Measurements from ENCODE around the gene RASL11A.
"Not testable (repeated sequence)": the region's sequence is repeated elsewhere in the genome, so short reads cannot be mapped to it uniquely, and the experiment has no call there.

RASL11A gene

DNA sequence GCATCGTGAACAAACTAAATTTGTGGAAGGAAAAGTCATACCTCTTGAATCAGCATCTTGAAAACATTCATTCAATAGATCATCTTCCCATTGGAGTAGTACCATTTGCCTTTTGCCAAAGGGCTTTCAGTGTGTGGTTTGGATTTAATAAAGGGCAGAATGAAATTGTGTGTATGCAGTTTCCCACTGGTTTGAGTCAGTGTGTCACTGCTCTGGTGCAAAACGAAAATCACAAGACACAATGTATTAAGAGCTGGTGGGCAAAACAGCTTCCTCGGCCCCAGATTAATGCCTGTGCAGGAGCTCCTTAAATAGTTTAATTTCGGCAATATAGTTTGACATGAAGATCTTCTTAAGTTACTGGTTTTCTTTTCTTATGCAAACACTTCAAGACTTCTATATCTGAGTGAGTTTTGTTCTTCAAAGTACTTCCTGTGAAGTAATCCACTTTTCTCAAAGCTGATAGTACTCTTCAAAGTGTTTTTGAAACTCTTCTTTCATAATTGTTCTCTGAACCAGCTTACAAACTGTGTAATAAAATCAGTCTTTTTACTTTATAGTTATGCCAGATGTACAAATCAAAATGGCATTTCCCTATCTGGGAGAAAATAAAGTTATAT lies 32.1 kb downstream of the RASL11A start:
- no peak for FAIRE-seq

- no peak for FAIRE-seq
Observed at GRCh38 chr13:27304099-27304498, 33.5 kb downstream of the RASL11A start.

- no peak for FAIRE-seq
Observed at GRCh38 chr13:27304611-27305010, 34.0 kb downstream of the RASL11A start.

DNA sequence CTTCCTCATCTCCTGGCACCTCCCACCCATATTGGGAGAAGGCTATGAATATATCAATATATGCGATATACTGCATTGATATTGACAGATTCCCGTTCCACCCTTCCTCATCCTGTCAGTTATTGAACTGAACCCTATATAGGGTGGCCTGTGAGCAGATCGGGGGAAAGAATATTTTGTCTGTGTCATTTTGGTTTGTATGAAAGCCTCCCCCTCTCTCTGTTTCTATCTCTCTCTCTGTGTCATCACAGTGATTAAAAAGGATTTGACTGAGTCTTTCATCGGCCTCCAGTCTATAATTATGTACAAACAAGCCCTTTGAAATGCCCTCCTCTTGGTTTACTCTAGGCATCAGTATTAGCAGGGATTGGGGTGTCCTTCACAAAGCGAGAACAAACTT lies 35.7 kb downstream of the RASL11A start:
- no peak for FAIRE-seq

DNA sequence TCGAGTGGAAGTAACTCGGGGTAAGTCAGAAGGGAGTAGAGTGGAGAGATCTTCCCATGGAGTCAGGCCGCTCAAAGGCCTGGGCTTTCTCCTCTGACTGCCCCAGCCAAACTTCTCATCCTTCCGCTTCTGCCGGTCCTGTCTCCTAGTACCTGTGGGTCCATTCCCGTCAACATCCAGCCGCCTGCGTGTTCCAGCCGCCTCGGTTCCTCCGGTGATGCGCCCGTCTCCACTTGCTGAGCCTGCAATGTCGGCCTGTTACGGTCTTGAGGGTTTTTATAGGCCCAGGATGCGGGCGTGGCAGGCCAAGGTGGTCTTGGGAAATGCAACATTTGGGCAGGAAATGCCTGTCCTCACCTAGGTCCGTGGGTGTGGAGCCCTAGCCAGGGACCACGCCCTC lies 38.3 kb downstream of the RASL11A start:
- no peak for FAIRE-seq

DNA sequence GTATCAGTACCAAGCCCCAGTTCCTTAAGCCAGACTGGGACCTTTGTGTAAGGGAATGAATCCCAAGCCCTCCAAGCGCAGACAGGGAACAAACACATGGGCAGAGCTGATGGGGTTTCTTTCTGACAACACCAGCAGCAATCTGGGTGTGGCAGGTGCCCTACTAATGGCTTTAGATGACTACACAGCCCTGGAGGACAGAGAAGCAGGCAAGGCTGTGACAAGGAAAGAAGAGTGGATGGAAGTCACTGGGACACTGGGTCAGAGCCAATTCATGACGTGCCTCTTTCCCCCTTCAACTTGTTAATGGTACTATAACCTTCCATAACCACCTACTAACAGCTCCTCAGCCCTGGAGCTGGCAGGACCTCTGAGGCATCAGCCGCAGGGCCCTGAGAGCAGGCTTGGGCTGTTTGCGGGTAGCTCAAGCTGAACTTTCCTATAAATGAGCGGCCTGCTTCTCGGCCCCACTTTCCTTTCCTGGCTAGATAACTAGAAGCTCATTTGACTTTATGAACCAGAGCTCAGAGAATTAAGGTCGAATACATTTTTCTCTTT lies 38.9 kb downstream of the RASL11A start:
- no peak for FAIRE-seq

DNA sequence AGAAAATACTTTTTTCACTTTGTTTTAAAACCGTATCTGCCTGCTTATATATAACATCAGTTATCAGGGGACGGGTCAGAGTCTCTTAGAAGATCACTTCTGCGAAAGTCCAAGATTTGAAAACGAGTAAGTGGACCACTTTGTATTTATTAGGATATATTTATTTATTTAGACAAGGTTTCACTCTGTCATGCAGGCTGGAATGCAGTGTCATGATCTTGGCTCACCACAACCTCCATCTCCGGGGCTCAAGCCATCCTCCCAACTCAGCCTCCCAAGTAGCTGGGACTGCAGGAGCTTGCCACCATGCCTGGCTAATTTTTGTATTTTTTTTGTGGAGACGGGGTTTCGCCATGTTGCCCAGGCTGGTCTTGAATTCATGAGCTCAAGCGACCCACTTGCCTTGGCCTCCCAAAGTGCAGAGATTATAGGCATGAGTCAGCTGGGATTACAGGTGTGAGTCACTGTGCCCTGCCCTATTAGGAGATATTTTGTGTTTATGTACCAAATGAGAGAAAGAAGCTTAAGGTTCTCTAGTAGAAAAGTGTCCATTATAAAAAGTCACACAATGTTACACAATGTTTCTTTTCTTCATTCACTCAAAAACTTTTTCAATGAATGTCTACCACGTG lies 39.5 kb downstream of the RASL11A start:
- no peak for FAIRE-seq

DNA sequence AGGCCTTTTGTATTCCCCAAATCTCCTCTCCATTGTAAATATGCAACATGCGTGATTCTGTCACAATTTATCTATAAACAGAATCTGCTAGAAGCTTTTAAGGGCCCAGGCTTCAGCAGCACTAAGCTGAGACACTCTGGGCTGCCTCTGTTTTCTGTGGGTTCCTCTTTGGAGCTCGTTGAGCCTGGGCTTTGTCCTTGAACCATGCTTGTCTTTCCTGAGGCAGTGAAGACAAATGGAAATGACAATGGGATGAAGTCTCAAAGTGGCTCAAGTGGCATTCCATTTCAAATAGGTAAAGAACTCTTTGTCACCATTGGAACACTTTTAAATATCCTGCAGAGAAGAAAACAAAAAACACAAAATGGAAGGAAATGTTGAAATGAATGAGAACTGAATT lies 40.3 kb downstream of the RASL11A start:
- no peak for FAIRE-seq

DNA sequence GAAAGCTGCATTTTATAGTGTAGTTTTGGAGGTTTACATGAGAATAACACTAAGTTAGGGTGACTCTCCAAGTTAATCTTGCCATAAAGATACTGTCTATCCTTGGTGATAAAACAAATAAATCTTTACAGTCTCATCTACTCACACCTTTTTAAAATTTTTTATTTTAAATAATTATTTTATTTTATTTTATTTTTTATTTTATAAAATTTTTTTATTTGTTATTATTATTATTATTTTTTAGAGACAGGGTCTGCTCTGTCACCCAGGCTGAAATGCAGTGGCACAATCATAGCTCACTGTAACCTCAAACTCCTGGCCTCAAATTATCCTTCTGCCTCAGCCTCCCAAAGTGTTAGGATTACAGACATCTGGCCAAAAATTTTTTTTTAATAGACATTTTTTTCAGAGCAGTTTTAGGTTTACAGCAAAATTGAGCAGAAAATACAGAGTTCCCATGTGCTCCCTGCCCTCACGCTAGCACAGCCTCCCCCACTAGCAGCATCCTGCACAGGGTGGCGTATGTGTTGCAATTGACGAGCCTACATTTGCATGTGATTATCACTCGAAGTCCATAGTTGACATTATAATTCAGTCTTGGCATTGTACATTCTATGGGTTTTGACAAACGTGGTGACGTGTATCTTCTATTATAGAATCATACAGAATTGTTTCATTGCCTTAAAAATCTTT lies 41.0 kb downstream of the RASL11A start:
- FAIRE-seq, result no peak

DNA sequence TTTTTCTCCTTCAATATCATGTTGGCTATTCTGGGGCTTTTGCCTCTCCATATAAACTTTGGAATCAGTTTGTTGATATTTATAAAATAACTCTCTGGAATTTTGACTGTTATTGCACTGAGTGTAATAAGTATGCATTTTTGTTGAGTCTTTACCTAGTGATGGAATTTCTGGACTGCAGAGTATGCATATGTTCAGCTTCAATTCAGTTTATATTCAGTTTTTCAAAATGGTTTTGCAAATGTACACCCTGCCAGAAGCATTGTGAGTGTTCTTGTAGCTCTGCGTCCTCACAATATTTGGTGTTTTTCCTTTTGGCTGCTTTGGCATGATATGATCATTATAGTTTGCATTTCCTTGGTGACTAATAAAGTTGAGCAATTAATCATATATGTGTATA lies 43.1 kb downstream of the RASL11A start:
- FAIRE-seq, result no peak

GRCh38 chr13:27319404-27319803 lies 48.8 kb downstream of the RASL11A start:
- no peak for FAIRE-seq

GRCh38 chr13:27321468-27322431 lies 51.1 kb downstream of the RASL11A start:
- no peak for FAIRE-seq

GRCh38 chr13:27322443-27322842 lies 51.8 kb downstream of the RASL11A start:
- FAIRE-seq, result not testable (repeated sequence)

Measured in TTC549 (cell line).